IPS-11a (cell line): ENCODE results near the gene MTRF1.

Experiments
- H3K4me3 ChIP-seq: one replicate; pipeline ENCODE4 v1.5.1; 2013; ENCODE audit warnings: low read depth, low read length, control low read depth

Gene MTRF1

GRCh38 chr13:41231025-41231677 lies 32.2 kb downstream of the MTRF1 start:
- no peak overlapping the region for H3K4me3 ChIP-seq

- no peak overlapping the region for H3K4me3 ChIP-seq
Measured at GRCh38 chr13:41229356-41229755, 34.0 kb downstream of the MTRF1 start.

GRCh38 chr13:41224113-41225110 lies 39.0 kb downstream of the MTRF1 start:
- no peak overlapping the region for H3K4me3 ChIP-seq

GRCh38 chr13:41222259-41222852 lies 41.0 kb downstream of the MTRF1 start:
- no peak overlapping the region for H3K4me3 ChIP-seq

- no peak overlapping the region for H3K4me3 ChIP-seq
Measured at GRCh38 chr13:41220401-41220800, 43.0 kb downstream of the MTRF1 start.

- no peak overlapping the region for H3K4me3 ChIP-seq
Measured at GRCh38 chr13:41216160-41216559, 47.2 kb downstream of the MTRF1 start.

GRCh38 chr13:41213919-41214318 lies 49.5 kb downstream of the MTRF1 start:
- no peak overlapping the region for H3K4me3 ChIP-seq

- H3K4me3 ChIP-seq = no peak overlapping the region
Measured at GRCh38 chr13:41213316-41213715, 50.1 kb downstream of the MTRF1 start.

GRCh38 chr13:41212881-41213280 lies 50.5 kb downstream of the MTRF1 start:
- no peak overlapping the region for H3K4me3 ChIP-seq

- no peak overlapping the region for H3K4me3 ChIP-seq
Measured at GRCh38 chr13:41211062-41211461, 52.3 kb downstream of the MTRF1 start.

- H3K4me3 ChIP-seq = no peak overlapping the region
Measured at GRCh38 chr13:41206467-41206866, 56.9 kb downstream of the MTRF1 start.

- no peak overlapping the region for H3K4me3 ChIP-seq
Measured at GRCh38 chr13:41203810-41204209, 59.6 kb downstream of the MTRF1 start.

GRCh38 chr13:41200126-41200525 lies 63.2 kb downstream of the MTRF1 start:
- H3K4me3 ChIP-seq = no peak overlapping the region

GRCh38 chr13:41199526-41199925 lies 63.9 kb downstream of the MTRF1 start:
- no peak overlapping the region for H3K4me3 ChIP-seq

GRCh38 chr13:41199079-41199478 lies 64.3 kb downstream of the MTRF1 start:
- no peak overlapping the region for H3K4me3 ChIP-seq

GRCh38 chr13:41196620-41197019 lies 66.8 kb downstream of the MTRF1 start:
- H3K4me3 ChIP-seq = no peak overlapping the region

- H3K4me3 ChIP-seq = no peak overlapping the region
Measured at GRCh38 chr13:41196011-41196410, 67.4 kb downstream of the MTRF1 start.

GRCh38 chr13:41193919-41194824 lies 69.2 kb downstream of the MTRF1 start, which contains the start of gene KBTBD7:
TSS of gene KBTBD7 (minus strand) at chr13:41194569. CDS start at chr13:41194257, 312 bp downstream.
- peak within 1 kb of the TSS; percentile 64 for H3K4me3 ChIP-seq

GRCh38 chr13:41193469-41193868 lies 69.9 kb downstream of the MTRF1 start:
- no peak overlapping the region for H3K4me3 ChIP-seq

- no peak overlapping the region for H3K4me3 ChIP-seq
Measured at GRCh38 chr13:41188584-41188983, 74.8 kb downstream of the MTRF1 start.
